ENCODE results near the gene BCAT1. TPM values are rescaled to one million over a fixed set of nuclear protein-coding genes. Genes with fewer than 3 reads are reported as not detected.

The BCAT1 gene
- total and polyA plus RNA-seq, 2 experiments from 2014 or later = 60.6 to 72.1 TPM

GRCh38 chr12:24788886-24789285 lies 160.0 kb downstream of the BCAT1 start:
- Histone ChIP-seq H3K4me2 (ENCODE audit: unreplicated experiment) (no peak overlapping the region), H3K4me1 (ENCODE audit: insufficient read depth) (no peaks in the 10 kb centered on the region), H4K20me1 (ENCODE audit: insufficient read depth) (no peaks in the 10 kb centered on the region), H3K36me3 (ENCODE audit: low read depth) (no peaks in the 10 kb centered on the region), H3K9me3 (ENCODE audit: low read depth) (no peaks in the 10 kb centered on the region), H3K9ac (no peak overlapping the region), H3K79me2 (ENCODE audit: insufficient read depth) (no peaks in the 10 kb centered on the region), H3K4me3 (no peak overlapping the region), H3K9me2 (ENCODE audit: insufficient read depth) (no peaks in the 10 kb centered on the region), H3K27me3 (replicated peaks; ENCODE audit: insufficient read depth) (peaks cover 54% of the 10 kb centered on the region), H2AFZ (no peak overlapping the region), H3F3A (ENCODE audit: insufficient read depth) (no peaks in the 10 kb centered on the region), H3K27ac (no peak overlapping the region)
- 22 to 25% methylated on average over 3 of the region's 3 CpGs for WGBS, 2 experiments (ENCODE audit: low coverage in 1 of 2, low lambda C conversion rate in 2 of 2, missing lambda C conversion rate in 2 of 2)
- in situ Hi-C loops (cut with MboI) = no loop called here
- TF ChIP-seq EZH2phosphoT487 (IDR thresholded peaks at IDR 0.05; ENCODE audit: insufficient read depth, low read depth) = no peak
- no peak for TF ChIP-seq EZH2 (IDR thresholded peaks at IDR 0.05; ENCODE audit: insufficient read depth, poor library complexity, severe bottlenecking)
- no peak for DNase-seq

- H3K36me3 ChIP-seq (ENCODE audit: low read depth) = no peaks in the 10 kb centered on the region
- 11 to 14% methylated on average over 5 of the region's 5 CpGs for WGBS, 2 experiments (ENCODE audit: low coverage in 1 of 2, low lambda C conversion rate in 2 of 2, missing lambda C conversion rate in 2 of 2)
- no peaks in the 10 kb centered on the region for H3K4me1 ChIP-seq (ENCODE audit: insufficient read depth)
- TF ChIP-seq EZH2 (IDR thresholded peaks at IDR 0.05; ENCODE audit: insufficient read depth, poor library complexity, severe bottlenecking) (no peak), EZH2phosphoT487 (IDR thresholded peaks at IDR 0.05; ENCODE audit: insufficient read depth, low read depth) (no peak)
- H3K9ac ChIP-seq = no peak overlapping the region
- no peaks in the 10 kb centered on the region for H3K9me3 ChIP-seq (ENCODE audit: low read depth)
- H3K27me3 ChIP-seq (replicated peaks; ENCODE audit: insufficient read depth) = peaks cover 41% of the 10 kb centered on the region
- no peak overlapping the region for H2AFZ ChIP-seq
- H3K79me2 ChIP-seq (ENCODE audit: insufficient read depth) = no peaks in the 10 kb centered on the region
- in situ Hi-C loops (cut with MboI) = no loop called here
- peak; percentile 42 for DNase-seq
- H3K9me2 ChIP-seq (ENCODE audit: insufficient read depth) = no peaks in the 10 kb centered on the region
- H3F3A ChIP-seq (ENCODE audit: insufficient read depth) = no peaks in the 10 kb centered on the region
- no peak overlapping the region for H3K27ac ChIP-seq
- no peak overlapping the region for H3K4me2 ChIP-seq (ENCODE audit: unreplicated experiment)
- H3K4me3 ChIP-seq = no peak overlapping the region
- H4K20me1 ChIP-seq (ENCODE audit: insufficient read depth) = no peaks in the 10 kb centered on the region
Observed at GRCh38 chr12:24780697-24781368, 168.1 kb downstream of the BCAT1 start.

GRCh38 chr12:24778486-24779304 lies 170.2 kb downstream of the BCAT1 start:
- Histone ChIP-seq H3K4me2 (ENCODE audit: unreplicated experiment) (no peak overlapping the region), H3K9ac (no peak overlapping the region), H3K9me3 (ENCODE audit: low read depth) (no peaks in the 10 kb centered on the region), H3K79me2 (ENCODE audit: insufficient read depth) (no peaks in the 10 kb centered on the region), H3K4me1 (ENCODE audit: insufficient read depth) (no peaks in the 10 kb centered on the region), H3F3A (ENCODE audit: insufficient read depth) (no peaks in the 10 kb centered on the region), H3K27me3 (replicated peaks; ENCODE audit: insufficient read depth) (peaks cover 19% of the 10 kb centered on the region), H2AFZ (no peak overlapping the region), H3K4me3 (no peak overlapping the region), H3K9me2 (ENCODE audit: insufficient read depth) (no peaks in the 10 kb centered on the region), H3K36me3 (ENCODE audit: low read depth) (no peaks in the 10 kb centered on the region), H3K27ac (no peak overlapping the region), H4K20me1 (ENCODE audit: insufficient read depth) (no peaks in the 10 kb centered on the region)
- WGBS, 2 experiments (ENCODE audit: low coverage in 1 of 2, low lambda C conversion rate in 2 of 2, missing lambda C conversion rate in 2 of 2) = 40 to 41% methylated on average over 4 of the region's 4 CpGs
- in situ Hi-C loops (cut with MboI) = no loop called here
- DNase-seq = peak; percentile 47
- TF ChIP-seq EZH2 (IDR thresholded peaks at IDR 0.05; ENCODE audit: insufficient read depth, poor library complexity, severe bottlenecking) = no peak

- Histone ChIP-seq H3K79me2 (ENCODE audit: insufficient read depth) (no peaks in the 10 kb centered on the region), H3K9ac (no peak overlapping the region), H3K9me2 (ENCODE audit: insufficient read depth) (no peaks in the 10 kb centered on the region), H3K27ac (no peak overlapping the region), H3F3A (ENCODE audit: insufficient read depth) (no peaks in the 10 kb centered on the region), H3K36me3 (ENCODE audit: low read depth) (no peaks in the 10 kb centered on the region), H3K4me3 (no peak overlapping the region), H4K20me1 (ENCODE audit: insufficient read depth) (no peaks in the 10 kb centered on the region), H3K9me3 (ENCODE audit: low read depth) (no peaks in the 10 kb centered on the region), H2AFZ (no peak overlapping the region), H3K27me3 (replicated peaks; ENCODE audit: insufficient read depth) (peaks cover 14% of the 10 kb centered on the region), H3K4me2 (ENCODE audit: unreplicated experiment) (no peak overlapping the region), H3K4me1 (ENCODE audit: insufficient read depth) (no peaks in the 10 kb centered on the region)
- in situ Hi-C loops (cut with MboI) = no loop called here
- 83 to 87% methylated on average over 8 of the region's 8 CpGs for WGBS, 2 experiments (ENCODE audit: low coverage in 1 of 2, low lambda C conversion rate in 2 of 2, missing lambda C conversion rate in 2 of 2)
- DNase-seq = no peak
- TF ChIP-seq EZH2 (IDR thresholded peaks at IDR 0.05; ENCODE audit: insufficient read depth, poor library complexity, severe bottlenecking) (no peak), EZH2phosphoT487 (IDR thresholded peaks at IDR 0.05; ENCODE audit: insufficient read depth, low read depth) (no peak)
Observed at GRCh38 chr12:24777359-24777758, 171.5 kb downstream of the BCAT1 start.

Measured in GM23248 (cell line).